GM19023 (cell line): Measurements from ENCODE around the gene SUMO3.
"Not testable (repeated sequence)": the region's sequence is repeated elsewhere in the genome, so short reads cannot be mapped to it uniquely, and the experiment has no call there.

Source experiments
- ATAC-seq: cut with Tn5 transposase; IDR thresholded peaks from one replicate; pipeline ENCODE4 v1.9.1; 2021; ENCODE audit warnings: mild to moderate bottlenecking, moderate library complexity; ENCODE audit not compliant: unreplicated experiment

SUMO3 gene

DNA sequence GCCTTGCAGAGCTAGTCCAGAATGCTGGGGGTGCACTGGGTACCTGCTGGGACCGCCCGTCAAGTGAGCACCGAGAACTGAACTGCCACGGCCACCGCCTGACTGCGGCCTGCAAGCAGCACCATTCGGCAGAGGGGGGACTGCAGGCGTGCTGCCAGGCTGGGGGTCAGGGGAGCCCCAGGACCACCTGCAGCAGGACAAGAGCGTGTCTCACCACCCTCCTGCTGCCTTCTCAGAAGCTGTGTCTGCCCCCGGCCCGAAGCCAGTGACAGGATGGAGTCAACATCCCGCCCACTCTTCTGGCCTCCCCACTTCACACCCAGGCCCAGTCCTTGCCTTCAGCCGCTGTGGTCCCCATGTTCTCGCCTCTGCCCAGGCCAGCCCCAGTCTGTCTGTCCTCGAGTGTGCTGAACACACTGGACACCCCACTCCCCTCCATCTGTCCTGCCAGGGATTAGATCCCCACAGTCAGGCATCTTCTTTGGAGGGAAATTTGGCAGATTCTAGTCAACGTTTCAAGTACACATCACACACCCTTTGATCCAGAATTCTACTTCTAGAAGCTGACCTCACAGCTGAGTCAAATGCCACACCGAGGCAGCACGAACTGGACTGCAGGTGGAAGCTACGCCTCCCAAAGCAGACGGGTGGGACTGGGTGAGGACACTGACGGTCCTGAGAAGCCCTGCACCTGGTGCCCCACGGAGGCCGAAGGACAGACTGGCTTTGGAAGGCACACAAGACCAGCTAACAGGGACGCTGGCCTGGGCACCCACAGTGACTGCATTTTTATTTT lies 29.6 kb upstream of the SUMO3 start:
- no peak for ATAC-seq

DNA sequence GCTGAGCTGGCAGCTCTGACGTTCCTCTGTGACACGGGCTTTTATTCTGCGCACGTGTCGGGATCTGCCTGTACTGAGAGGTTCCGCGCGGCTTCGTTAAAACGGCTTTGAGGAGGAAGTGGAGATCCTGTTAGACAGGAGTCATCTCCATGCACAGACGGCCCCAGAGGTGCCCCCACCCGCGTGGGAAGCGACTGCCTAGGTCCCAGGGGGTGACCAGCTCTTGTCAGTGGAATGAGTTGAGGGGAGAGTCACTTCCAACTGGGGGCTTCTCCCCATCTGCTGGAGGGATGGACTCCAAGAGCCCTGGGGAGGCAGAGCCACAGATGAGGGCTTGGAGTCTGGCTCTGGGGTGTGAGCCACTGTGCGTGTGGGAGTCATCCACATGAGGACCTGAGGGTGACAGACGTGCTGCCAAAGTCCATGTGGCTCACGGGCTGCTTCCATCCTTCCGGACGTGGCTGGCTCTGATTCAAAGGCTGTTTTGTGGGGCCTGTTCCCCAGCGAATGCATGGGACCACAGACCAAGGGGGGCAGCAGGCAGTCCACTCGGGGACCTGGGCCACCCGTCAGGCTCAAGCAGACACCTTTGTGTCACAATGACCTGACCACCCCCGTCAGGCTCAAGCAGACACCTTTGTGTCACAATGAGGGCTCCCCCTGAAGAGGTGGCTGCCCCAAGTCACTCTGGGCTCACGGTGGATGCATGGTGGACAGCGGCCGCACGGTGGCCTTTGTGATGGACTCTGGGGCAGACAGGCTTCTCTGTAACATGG lies 28.8 kb upstream of the SUMO3 start:
- no peak for ATAC-seq

GRCh38 chr21:44846224-44846484 lies 28.3 kb upstream of the SUMO3 start:
- ATAC-seq: no peak

DNA sequence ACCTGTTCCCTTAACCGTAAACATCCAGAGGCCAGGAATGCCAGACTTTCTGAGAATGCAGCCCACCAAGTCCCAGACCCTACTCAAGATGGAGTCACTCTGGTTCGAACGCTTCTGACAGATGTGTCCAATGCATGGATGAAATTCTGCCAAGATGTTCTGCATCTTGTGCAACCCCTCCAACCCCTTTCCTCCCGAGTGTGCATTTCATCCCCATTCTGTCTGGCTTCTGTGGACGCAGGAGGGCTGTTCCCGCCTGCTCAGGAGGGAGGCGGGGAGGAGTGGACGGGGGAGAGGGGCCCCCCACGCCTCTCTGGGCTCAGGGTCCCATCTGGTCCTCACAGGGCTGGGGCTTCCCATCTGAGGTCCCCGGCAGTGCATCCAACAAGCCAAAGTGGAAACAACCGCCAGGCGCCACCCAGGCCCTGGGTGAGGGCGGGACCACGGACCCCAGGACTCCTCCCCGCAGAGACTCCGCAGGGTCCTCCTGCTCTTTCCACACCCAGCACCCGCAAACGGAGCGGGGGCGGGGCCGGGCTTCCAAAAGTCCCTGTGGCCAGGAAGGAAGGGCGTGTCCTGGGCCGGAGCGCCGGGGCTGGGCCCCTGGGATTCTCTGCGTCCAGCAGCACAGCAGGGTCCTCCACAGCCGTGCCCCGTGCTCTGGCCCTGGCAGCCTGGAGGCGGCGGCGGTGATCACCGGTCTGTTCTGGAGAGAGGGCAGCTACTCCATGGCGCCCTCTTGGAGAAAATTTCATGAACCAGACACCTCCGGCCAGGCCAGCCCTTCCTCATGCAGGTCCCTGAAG lies 27.8 kb upstream of the SUMO3 start:
- ATAC-seq: no peak

DNA sequence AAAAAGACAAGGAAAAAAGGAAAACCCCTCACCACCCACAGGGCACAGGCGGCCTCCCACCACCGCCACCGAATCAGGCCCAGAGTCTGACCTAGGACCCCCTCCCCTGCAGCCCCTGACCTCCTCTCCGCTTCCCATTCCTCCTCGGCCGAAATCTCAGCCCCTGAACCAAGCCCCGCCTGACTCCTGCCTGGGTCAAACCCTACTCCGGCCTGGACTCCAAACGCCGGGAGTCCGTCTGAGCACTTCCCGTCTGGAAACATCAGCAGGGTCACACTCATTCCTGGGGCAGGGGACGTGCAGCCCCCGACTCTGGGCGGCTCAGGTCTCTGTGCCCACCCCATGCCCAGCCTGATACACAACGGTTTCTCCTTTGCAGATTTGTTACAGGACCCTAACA lies 26.4 kb upstream of the SUMO3 start:
- ATAC-seq: no peak

- ATAC-seq: no peak
These were observed 25.0 kb upstream of the SUMO3 start for GRCh38 chr21:44842721-44843445.

- ATAC-seq: no peak
These were observed 24.2 kb upstream of the SUMO3 start for GRCh38 chr21:44842087-44842486.

GRCh38 chr21:44840771-44841170 lies 22.9 kb upstream of the SUMO3 start:
- ATAC-seq: no peak

GRCh38 chr21:44838951-44839350 lies 21.1 kb upstream of the SUMO3 start:
- no peak for ATAC-seq

DNA sequence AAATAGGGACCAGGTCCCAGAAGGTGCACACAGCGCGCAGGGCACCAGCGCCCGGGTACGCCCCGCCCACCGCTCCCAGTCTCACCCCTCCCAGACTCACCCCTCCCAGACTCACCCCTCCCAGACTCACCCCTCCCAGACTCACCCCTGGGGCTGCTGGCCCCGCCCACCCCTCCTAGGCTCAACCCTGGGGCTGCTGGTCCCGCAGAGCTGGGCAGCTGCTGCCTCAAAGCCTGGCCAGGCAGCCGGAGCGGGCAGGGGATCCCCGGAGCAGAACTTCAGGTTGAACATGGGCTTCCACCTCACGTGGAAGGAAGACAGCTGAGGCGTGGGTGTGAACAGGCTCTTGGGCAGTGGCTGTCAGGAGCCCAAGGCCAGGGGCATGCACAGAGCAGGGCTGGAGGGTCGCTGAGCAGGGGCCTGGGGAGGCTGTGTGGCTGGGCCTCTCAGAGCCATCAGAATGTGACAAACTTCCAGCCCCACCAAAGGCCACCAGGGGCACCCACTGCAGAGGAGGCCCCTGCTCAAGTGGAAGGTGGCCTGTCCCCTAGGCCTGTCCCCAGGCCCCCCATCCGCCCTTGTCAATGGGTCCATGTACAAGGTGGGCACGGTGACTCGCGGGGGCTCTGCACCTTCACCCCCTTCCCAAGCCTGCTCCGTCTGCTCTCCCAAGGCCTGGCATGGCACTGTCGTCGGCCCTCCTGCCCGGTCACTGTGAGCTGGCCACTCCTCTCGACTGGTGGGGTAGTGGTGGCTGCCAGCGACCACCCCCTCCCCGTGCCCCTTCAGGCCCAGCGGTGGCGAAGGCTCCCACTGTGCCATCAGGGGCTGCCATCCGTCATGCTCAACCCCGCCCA lies 20.4 kb upstream of the SUMO3 start:
- no peak for ATAC-seq

DNA sequence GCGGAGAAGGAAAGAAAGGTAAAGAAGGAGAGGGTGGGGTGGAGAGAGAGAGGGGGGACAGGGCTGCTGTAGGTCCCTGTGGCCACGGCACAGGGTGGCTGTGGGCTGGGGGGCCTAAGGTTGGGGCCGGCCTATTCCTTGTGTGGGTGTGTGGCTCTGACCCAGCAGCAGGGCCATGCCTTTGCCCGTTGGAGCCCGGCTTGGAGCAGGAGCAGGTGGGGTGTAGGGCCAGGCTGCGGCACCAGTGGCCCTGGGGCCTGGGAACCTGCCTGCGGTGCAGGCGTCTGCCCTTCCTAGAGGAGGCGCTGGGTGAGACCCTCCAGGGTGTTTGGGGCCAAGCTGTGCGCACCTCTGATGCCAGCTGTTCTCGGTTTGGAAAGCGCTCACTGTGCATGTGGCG lies 19.7 kb upstream of the SUMO3 start:
- ATAC-seq: no peak

GRCh38 chr21:44836666-44837471 lies 19.0 kb upstream of the SUMO3 start:
- no peak for ATAC-seq

DNA sequence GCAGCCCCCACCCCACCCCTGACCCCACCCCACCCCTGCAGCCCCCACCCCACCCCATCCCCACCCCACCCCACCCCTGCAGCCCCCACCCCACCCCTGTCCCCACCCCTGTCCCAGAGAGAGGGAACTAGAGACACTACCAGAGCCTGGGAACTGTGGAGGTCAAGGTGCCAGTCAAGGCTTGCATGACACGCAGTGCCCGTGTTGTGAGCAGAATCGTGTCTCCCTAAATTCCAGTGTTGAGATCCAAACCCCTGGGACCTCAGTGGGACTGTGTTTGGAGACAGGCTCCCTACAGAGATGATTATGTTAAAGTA lies 18.4 kb upstream of the SUMO3 start:
- ATAC-seq: no peak

DNA sequence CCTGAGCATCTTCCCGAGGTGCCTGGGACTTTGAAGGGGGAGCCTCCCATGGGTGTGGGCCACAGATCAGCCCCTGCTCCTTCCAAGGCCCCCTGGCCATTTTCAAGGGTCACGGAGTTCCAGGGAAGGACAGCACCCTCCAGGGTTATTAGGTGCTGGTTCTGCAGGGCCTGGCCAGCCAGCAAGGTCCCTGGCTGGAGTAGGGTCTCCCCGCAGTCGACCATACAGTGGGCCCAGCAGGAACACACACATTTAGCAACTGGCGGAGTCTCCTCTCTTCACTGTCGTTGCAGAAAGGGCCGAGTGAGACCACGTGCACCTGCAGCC lies 17.7 kb upstream of the SUMO3 start:
- no peak for ATAC-seq

GRCh38 chr21:44834951-44835646 lies 17.2 kb upstream of the SUMO3 start:
- no peak for ATAC-seq

GRCh38 chr21:44834231-44834950 lies 16.5 kb upstream of the SUMO3 start:
- ATAC-seq: no peak

DNA sequence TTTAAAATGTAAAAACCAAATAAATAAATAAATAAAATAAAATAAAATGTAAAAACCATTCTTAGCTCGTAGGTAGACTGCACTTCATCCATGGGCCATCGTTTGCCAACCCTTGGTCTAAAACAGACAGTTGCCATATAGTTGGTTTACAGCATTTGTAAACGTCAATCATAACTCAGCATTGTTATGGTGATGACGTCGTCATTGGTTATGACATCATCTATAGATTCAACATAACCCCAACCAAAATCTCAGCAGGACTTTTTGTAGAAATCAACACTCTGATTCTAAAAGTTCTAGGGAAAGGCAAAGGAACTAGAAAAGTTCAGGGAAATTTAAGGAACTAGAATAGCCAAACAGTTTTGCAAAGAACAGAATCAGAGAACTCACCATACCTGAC lies 15.8 kb upstream of the SUMO3 start:
- no peak for ATAC-seq

DNA sequence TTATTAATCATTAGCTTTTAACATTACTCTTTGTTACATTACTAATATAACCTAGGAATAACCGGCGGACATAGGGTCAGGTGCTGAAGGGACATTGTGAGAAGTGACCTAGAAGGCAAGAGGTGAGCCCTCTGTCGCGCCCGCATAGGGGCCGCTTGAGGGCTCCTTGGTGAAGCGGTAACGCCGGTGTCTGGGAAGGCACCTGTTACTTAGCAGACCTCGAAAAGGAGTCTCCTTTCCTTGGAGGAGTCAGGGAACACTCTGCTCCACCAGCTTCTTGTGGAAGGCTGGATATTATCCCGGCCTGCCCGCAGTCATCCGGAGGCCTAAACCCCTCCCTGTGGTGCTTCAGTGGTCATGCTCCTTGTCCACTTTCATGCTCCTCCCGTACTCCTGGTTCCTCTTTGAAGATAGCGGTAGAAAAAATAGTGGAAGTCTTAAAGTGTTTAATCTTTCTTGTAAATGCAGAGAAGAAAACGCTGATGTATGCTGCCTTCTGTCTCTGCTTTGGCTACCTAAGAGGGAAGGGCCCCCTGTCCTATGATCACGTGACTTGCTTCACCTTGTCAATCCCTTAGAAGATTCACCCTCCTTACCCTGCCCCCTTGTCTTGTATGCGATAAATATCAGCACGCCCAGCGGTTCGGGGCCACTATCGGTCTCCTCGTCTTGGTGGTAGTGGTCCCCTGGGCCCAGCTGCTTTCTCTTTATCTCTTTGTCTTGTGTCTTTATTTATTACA lies 14.8 kb upstream of the SUMO3 start:
- ATAC-seq: not testable (repeated sequence)
